AG08396 (cell line): ENCODE measurements around the gene FBXW8.
A peak's percentile ranks its signal among the peaks of the same experiment; 100 is the strongest.

Source experiments
- DNase-seq: peaks from one replicate; pipeline ENCODE4 v3.0.0; 2012; ENCODE audit warnings: low spot score, mixed read lengths

FBXW8 gene

GRCh38 chr12:117037289-117038022 lies 126.7 kb downstream of the FBXW8 start:
- no peak for DNase-seq

GRCh38 chr12:117038023-117038680 lies 127.4 kb downstream of the FBXW8 start:
- no peak for DNase-seq

- no peak for DNase-seq
Observed at GRCh38 chr12:117038919-117039318, 128.2 kb downstream of the FBXW8 start.

- DNase-seq, result no peak
Observed at GRCh38 chr12:117039891-117040309, 129.2 kb downstream of the FBXW8 start.

GRCh38 chr12:117040496-117040895 lies 129.7 kb downstream of the FBXW8 start:
- DNase-seq, result no peak

- DNase-seq, result no peak
Observed at GRCh38 chr12:117041798-117042170, 131.0 kb downstream of the FBXW8 start.

GRCh38 chr12:117042171-117042842 lies 131.6 kb downstream of the FBXW8 start:
- DNase-seq, result peak; percentile 67

- no peak for DNase-seq
Observed at GRCh38 chr12:117042862-117043261, 132.1 kb downstream of the FBXW8 start.

- no peak for DNase-seq
Observed at GRCh38 chr12:117044311-117044710, 133.6 kb downstream of the FBXW8 start.

GRCh38 chr12:117044790-117045159 lies 134.0 kb downstream of the FBXW8 start:
- no peak for DNase-seq

- no peak for DNase-seq
Observed at GRCh38 chr12:117045160-117046010, 134.6 kb downstream of the FBXW8 start.

- DNase-seq, result no peak
Observed at GRCh38 chr12:117046011-117046369, 135.2 kb downstream of the FBXW8 start.

- no peak for DNase-seq
Observed at GRCh38 chr12:117046425-117046824, 135.7 kb downstream of the FBXW8 start.

- DNase-seq, result no peak
Observed at GRCh38 chr12:117046861-117047530, 136.2 kb downstream of the FBXW8 start.

GRCh38 chr12:117047810-117048584 lies 137.2 kb downstream of the FBXW8 start:
- DNase-seq, result peak; percentile 79

- DNase-seq, result no peak
Observed at GRCh38 chr12:117048585-117048904, 137.8 kb downstream of the FBXW8 start.

- DNase-seq, result no peak
Observed at GRCh38 chr12:117049295-117049694, 138.5 kb downstream of the FBXW8 start.

GRCh38 chr12:117050060-117050459 lies 139.3 kb downstream of the FBXW8 start:
- no peak for DNase-seq

- DNase-seq, result no peak
Observed at GRCh38 chr12:117051380-117051779, 140.6 kb downstream of the FBXW8 start.

GRCh38 chr12:117052386-117053049 lies 141.8 kb downstream of the FBXW8 start:
- no peak for DNase-seq

- DNase-seq, result no peak
Observed at GRCh38 chr12:117053050-117053400, 142.3 kb downstream of the FBXW8 start.
